ENCODE results near the gene MRPS25.
A peak's percentile ranks its signal among the peaks of the same experiment; 100 is the strongest.

MRPS25 gene

GRCh38 chr3:15065550-15066007, 464 bp upstream of the MRPS25 start:
- H3K9me3 ChIP-seq (ENCODE audit: insufficient read depth, low read length): peaks cover 8% of the 10 kb centered on the region; the same call in 1 of the 2 replicates
- H3K36me3 ChIP-seq (ENCODE audit: insufficient read depth, insufficient read length, low read length): peaks cover 18% of the 10 kb centered on the region
- TF ChIP-seq ZNF274 (IDR thresholded peaks at IDR 0.05; ENCODE audit: low read depth, low read length) (no peak), SUZ12 (IDR thresholded peaks at IDR 0.05; ENCODE audit: extremely low read depth, insufficient read depth, insufficient read length) (no peak), YY1 (IDR thresholded peaks at IDR 0.05; ENCODE audit: insufficient read depth, insufficient read length) (no peak)
- peak overlapping the region; percentile 98 for H3K9ac ChIP-seq (ENCODE audit: insufficient read length, low read depth)
- DNase-seq (ENCODE audit: low read depth, low spot score): no peak
- peaks cover 5% of the 10 kb centered on the region for H3K4me1 ChIP-seq (ENCODE audit: insufficient read depth, insufficient read length)
- H3K4me3 ChIP-seq (ENCODE audit: insufficient read length, low read depth): peak overlapping the region; percentile 99
- peaks cover 7% of the 10 kb centered on the region for H3K27me3 ChIP-seq (ENCODE audit: insufficient read depth, insufficient read length)

GRCh38 chr3:15064299-15064834, 748 bp downstream of the MRPS25 start:
- TF ChIP-seq SUZ12 (IDR thresholded peaks at IDR 0.05; ENCODE audit: extremely low read depth, insufficient read depth, insufficient read length) (no peak), YY1 (IDR thresholded peaks at IDR 0.05; ENCODE audit: insufficient read depth, insufficient read length) (no peak), ZNF274 (IDR thresholded peaks at IDR 0.05; ENCODE audit: low read depth, low read length) (no peak)
- DNase-seq (ENCODE audit: low read depth, low spot score): no peak
- Histone ChIP-seq H3K27me3 (ENCODE audit: insufficient read depth, insufficient read length) (peaks cover 7% of the 10 kb centered on the region), H3K4me3 (ENCODE audit: insufficient read length, low read depth) (peak overlapping the region; percentile 99), H3K4me1 (ENCODE audit: insufficient read depth, insufficient read length) (peaks cover 5% of the 10 kb centered on the region), H3K9me3 (ENCODE audit: insufficient read depth, low read length) (peaks cover 8% of the 10 kb centered on the region; the same call in 1 of the 2 replicates), H3K9ac (ENCODE audit: insufficient read length, low read depth) (peak overlapping the region; percentile 98), H3K36me3 (ENCODE audit: insufficient read depth, insufficient read length, low read length) (peaks cover 25% of the 10 kb centered on the region)

- H3K4me1 ChIP-seq (ENCODE audit: insufficient read depth, insufficient read length): peaks cover 5% of the 10 kb centered on the region
- H3K9ac ChIP-seq (ENCODE audit: insufficient read length, low read depth): peak overlapping the region; percentile 98
- peaks cover 31% of the 10 kb centered on the region for H3K36me3 ChIP-seq (ENCODE audit: insufficient read depth, insufficient read length, low read length)
- H3K4me3 ChIP-seq (ENCODE audit: insufficient read length, low read depth): peak overlapping the region; percentile 99
- H3K9me3 ChIP-seq (ENCODE audit: insufficient read depth, low read length): peaks cover 8% of the 10 kb centered on the region; the same call in 1 of the 2 replicates
- no peak for DNase-seq (ENCODE audit: low read depth, low spot score)
- TF ChIP-seq SUZ12 (IDR thresholded peaks at IDR 0.05; ENCODE audit: extremely low read depth, insufficient read depth, insufficient read length): no peak
- TF ChIP-seq ZNF274 (IDR thresholded peaks at IDR 0.05; ENCODE audit: low read depth, low read length): no peak
- TF ChIP-seq YY1 (IDR thresholded peaks at IDR 0.05; ENCODE audit: insufficient read depth, insufficient read length): no peak
- peaks cover 7% of the 10 kb centered on the region for H3K27me3 ChIP-seq (ENCODE audit: insufficient read depth, insufficient read length)
These were observed 1.3 kb downstream of the MRPS25 start for GRCh38 chr3:15063656-15064286.

GRCh38 chr3:15063238-15063637, 1.9 kb downstream of the MRPS25 start:
- Histone ChIP-seq H3K4me1 (ENCODE audit: insufficient read depth, insufficient read length) (peaks cover 5% of the 10 kb centered on the region), H3K27me3 (ENCODE audit: insufficient read depth, insufficient read length) (peaks cover 7% of the 10 kb centered on the region), H3K9ac (ENCODE audit: insufficient read length, low read depth) (no peak overlapping the region), H3K36me3 (ENCODE audit: insufficient read depth, insufficient read length, low read length) (peaks cover 37% of the 10 kb centered on the region), H3K4me3 (ENCODE audit: insufficient read length, low read depth) (no peak overlapping the region), H3K9me3 (ENCODE audit: insufficient read depth, low read length) (peaks cover 8% of the 10 kb centered on the region; the same call in 1 of the 2 replicates)
- TF ChIP-seq YY1 (IDR thresholded peaks at IDR 0.05; ENCODE audit: insufficient read depth, insufficient read length) (no peak), SUZ12 (IDR thresholded peaks at IDR 0.05; ENCODE audit: extremely low read depth, insufficient read depth, insufficient read length) (no peak), ZNF274 (IDR thresholded peaks at IDR 0.05; ENCODE audit: low read depth, low read length) (no peak)
- no peak for DNase-seq (ENCODE audit: low read depth, low spot score)

GRCh38 chr3:15060029-15060428, 5.1 kb downstream of the MRPS25 start:
- peaks cover 7% of the 10 kb centered on the region for H3K4me1 ChIP-seq (ENCODE audit: insufficient read depth, insufficient read length)
- H3K9me3 ChIP-seq (ENCODE audit: insufficient read depth, low read length): peaks cover 8% of the 10 kb centered on the region; the same call in 1 of the 2 replicates
- DNase-seq (ENCODE audit: low read depth, low spot score): no peak
- no peak overlapping the region for H3K4me3 ChIP-seq (ENCODE audit: insufficient read length, low read depth)
- H3K9ac ChIP-seq (ENCODE audit: insufficient read length, low read depth): no peak overlapping the region
- TF ChIP-seq YY1 (IDR thresholded peaks at IDR 0.05; ENCODE audit: insufficient read depth, insufficient read length): no peak
- no peak for TF ChIP-seq SUZ12 (IDR thresholded peaks at IDR 0.05; ENCODE audit: extremely low read depth, insufficient read depth, insufficient read length)
- no peak for TF ChIP-seq ZNF274 (IDR thresholded peaks at IDR 0.05; ENCODE audit: low read depth, low read length)
- no peaks in the 10 kb centered on the region for H3K27me3 ChIP-seq (ENCODE audit: insufficient read depth, insufficient read length)
- peaks cover 59% of the 10 kb centered on the region for H3K36me3 ChIP-seq (ENCODE audit: insufficient read depth, insufficient read length, low read length)

GRCh38 chr3:15056676-15057404, 8.3 kb downstream of the MRPS25 start:
- TF ChIP-seq ZNF274 (IDR thresholded peaks at IDR 0.05; ENCODE audit: low read depth, low read length) (no peak), SUZ12 (IDR thresholded peaks at IDR 0.05; ENCODE audit: extremely low read depth, insufficient read depth, insufficient read length) (no peak), YY1 (IDR thresholded peaks at IDR 0.05; ENCODE audit: insufficient read depth, insufficient read length) (no peak)
- peaks cover 8% of the 10 kb centered on the region for H3K4me1 ChIP-seq (ENCODE audit: insufficient read depth, insufficient read length)
- H3K36me3 ChIP-seq (ENCODE audit: insufficient read depth, insufficient read length, low read length): peaks cover 63% of the 10 kb centered on the region

More at GRCh38 chr3:15056676-15057404, 8.3 kb downstream of the MRPS25 start:
- Histone ChIP-seq H3K4me3 (ENCODE audit: insufficient read length, low read depth) (no peak overlapping the region), H3K9ac (ENCODE audit: insufficient read length, low read depth) (no peak overlapping the region), H3K9me3 (ENCODE audit: insufficient read depth, low read length) (no peaks in the 10 kb centered on the region), H3K27me3 (ENCODE audit: insufficient read depth, insufficient read length) (no peaks in the 10 kb centered on the region)
- DNase-seq (ENCODE audit: low read depth, low spot score): no peak
